Nephron progenitor cell (in vitro differentiated cells): ENCODE results near the gene FARP2.

Source experiments
- DNase-seq: peaks from one replicate; pipeline ENCODE4 v3.0.0; 2021
- H3K27ac Mint-ChIP-seq: 2 replicates; pipeline ENCODE4 v1.8.0; 2021; ENCODE audit warnings: mild to moderate bottlenecking, moderate library complexity, mixed read lengths
- H3K27me3 Mint-ChIP-seq: 2 replicates; pipeline ENCODE4 v1.8.0; 2021; ENCODE audit warnings: mild to moderate bottlenecking, low read depth, mixed read lengths; ENCODE audit not compliant: poor library complexity
- H3K36me3 Mint-ChIP-seq: 2 replicates; pipeline ENCODE4 v1.8.0; 2021; ENCODE audit warnings: low read depth, mixed read lengths
- H3K4me1 Mint-ChIP-seq: 2 replicates; pipeline ENCODE4 v1.8.0; 2021; ENCODE audit warnings: mixed read lengths
- H3K4me3 Mint-ChIP-seq: 2 replicates; pipeline ENCODE4 v1.8.0; 2021; ENCODE audit warnings: mild to moderate bottlenecking, moderate library complexity, mixed read lengths
- H3K9me3 Mint-ChIP-seq: 2 replicates; pipeline ENCODE4 v1.8.0; 2021; ENCODE audit warnings: mild to moderate bottlenecking, moderate library complexity, mixed read lengths
- TF ChIP-seq, protein P1 (sequence below): fragments of 200-600 bp; sonication (generic); IDR thresholded peaks from 2 replicates; pipeline ENCODE4 v1.5.0; 2021; ENCODE audit warnings: antibody characterized with exemption

FARP2 gene

DNA sequence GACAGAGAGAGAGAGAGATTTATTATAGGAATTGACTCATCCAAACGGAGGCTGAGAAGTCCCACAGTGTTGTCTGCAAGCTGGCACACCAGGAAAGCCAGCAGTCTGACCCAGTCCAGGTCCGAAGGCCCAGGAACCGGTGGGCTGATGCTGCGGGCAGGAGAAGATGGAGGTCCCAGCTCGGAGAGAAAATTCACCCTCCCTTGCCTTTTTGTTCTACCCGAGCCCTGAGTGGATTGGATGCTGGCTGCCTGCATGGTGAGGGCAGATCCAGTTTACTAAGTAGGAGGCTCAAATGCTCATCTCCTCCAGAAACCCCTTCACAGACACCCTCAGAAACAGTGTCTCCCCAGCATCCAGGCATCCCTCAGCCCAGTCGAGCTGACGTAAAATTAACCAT lies 174.5 kb downstream of the FARP2 start:
- no peaks in the 10 kb centered on the region for H3K36me3 Mint-ChIP-seq
- H3K27me3 Mint-ChIP-seq, result peaks cover 53% of the 10 kb centered on the region
- H3K9me3 Mint-ChIP-seq, result peaks cover 21% of the 10 kb centered on the region
- no peak for DNase-seq
- H3K4me3 Mint-ChIP-seq, result no peak overlapping the region
- H3K27ac Mint-ChIP-seq, result no peak overlapping the region
- TF ChIP-seq, protein P1, sequence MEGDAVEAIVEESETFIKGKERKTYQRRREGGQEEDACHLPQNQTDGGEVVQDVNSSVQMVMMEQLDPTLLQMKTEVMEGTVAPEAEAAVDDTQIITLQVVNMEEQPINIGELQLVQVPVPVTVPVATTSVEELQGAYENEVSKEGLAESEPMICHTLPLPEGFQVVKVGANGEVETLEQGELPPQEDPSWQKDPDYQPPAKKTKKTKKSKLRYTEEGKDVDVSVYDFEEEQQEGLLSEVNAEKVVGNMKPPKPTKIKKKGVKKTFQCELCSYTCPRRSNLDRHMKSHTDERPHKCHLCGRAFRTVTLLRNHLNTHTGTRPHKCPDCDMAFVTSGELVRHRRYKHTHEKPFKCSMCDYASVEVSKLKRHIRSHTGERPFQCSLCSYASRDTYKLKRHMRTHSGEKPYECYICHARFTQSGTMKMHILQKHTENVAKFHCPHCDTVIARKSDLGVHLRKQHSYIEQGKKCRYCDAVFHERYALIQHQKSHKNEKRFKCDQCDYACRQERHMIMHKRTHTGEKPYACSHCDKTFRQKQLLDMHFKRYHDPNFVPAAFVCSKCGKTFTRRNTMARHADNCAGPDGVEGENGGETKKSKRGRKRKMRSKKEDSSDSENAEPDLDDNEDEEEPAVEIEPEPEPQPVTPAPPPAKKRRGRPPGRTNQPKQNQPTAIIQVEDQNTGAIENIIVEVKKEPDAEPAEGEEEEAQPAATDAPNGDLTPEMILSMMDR, result no peak
- H3K4me1 Mint-ChIP-seq, result peaks cover 15% of the 10 kb centered on the region

DNA sequence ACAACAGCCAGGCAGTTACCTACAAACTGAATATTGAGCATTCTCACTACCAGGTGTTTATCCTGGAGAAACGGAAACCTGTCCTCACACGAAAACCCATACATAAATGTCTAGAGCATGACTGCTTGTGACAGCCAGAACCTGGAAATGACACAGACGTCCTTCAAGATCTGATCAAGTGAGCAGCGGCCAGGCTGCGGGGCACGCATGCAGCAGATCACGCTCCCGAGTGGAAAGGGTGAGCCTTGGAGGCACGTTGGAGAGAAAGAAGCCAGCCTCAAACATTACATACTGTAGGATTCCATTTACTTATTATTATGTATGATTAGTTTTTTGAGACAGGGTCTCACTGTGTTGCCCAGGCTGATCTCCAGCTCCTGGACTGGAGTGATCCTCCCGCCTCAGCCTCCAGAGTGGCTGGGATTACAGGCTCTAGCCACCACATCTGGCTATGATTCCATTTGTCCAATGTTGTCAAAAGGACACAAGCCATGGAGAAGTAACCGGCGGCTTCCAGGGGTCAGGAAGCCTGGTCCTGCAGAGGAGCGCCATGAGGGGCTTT lies 175.2 kb downstream of the FARP2 start:
- no peak for DNase-seq
- H3K9me3 Mint-ChIP-seq, result peaks cover 14% of the 10 kb centered on the region
- no peak overlapping the region for H3K4me3 Mint-ChIP-seq
- no peak overlapping the region for H3K27ac Mint-ChIP-seq
- H3K27me3 Mint-ChIP-seq, result peaks cover 49% of the 10 kb centered on the region
- TF ChIP-seq, protein P1, result no peak
- peaks cover 21% of the 10 kb centered on the region for H3K4me1 Mint-ChIP-seq
- H3K36me3 Mint-ChIP-seq, result no peaks in the 10 kb centered on the region

DNA sequence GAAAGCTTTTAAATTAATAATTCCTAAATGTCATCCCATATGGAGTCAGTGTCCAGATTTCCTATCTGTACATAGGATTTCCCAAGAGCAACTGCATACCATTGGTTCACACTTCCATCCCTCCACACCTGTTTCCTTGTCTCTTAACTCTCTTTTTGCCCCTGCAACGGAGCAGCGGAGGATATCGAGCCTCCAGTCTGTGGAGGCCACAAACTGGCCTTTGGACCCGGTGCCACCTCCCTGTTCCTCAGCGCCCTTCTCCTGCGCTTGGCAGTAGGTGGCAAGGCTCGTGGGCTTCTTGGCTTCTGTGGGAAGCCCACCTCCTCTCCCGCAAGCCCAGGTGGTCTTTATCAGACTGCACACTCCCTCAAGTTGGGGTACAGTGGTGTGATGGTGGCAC lies 176.1 kb downstream of the FARP2 start:
- no peak for DNase-seq
- Mint-ChIP-seq H3K36me3 (no peaks in the 10 kb centered on the region), H3K4me3 (no peak overlapping the region), H3K4me1 (peaks cover 26% of the 10 kb centered on the region), H3K27ac (no peak overlapping the region), H3K9me3 (peaks cover 5% of the 10 kb centered on the region), H3K27me3 (peaks cover 50% of the 10 kb centered on the region)
- TF ChIP-seq, protein P1, result no peak

DNA sequence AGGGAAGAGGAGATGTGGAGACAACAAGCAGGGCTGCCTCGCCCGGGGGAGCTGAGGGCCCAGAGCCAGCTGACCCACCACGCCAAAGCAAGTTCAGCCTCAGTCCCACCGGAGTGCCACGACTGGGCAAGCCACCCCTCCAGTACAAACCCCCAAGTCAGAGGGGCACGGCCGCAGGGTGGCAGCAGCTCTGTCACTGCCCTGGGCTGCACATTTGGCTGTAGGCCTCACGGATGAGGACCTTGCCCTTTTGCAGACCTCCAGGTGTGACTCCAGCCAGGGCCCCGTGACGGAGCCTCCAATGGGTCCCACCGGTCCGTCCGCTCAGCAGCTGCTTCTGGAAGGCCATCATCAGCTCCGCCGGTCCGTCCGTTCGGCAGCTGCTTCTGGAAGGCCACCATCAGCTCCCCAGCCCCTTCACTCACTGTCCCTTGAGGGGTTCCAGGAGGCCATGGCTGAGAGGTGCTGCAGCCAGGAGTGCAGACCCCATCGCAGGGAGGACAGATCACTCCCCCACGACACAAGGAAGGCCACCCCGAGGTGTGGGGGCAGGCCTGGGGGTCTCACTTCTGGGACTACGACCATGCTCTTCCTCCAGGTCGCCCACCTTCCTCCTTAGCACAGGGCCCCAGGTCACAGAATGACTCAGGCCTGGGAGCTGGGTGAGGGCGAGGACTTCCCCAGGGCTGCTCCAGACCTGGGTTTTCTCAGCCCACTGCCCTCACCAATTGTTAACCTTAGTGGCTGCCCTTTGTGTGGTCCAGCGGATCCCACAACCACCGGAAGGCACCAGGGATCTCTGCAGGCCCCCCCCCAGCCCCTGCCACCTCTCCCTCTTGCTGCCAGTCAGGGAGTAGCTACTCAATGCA lies 176.9 kb downstream of the FARP2 start:
- Mint-ChIP-seq H3K4me1 (peaks cover 26% of the 10 kb centered on the region), H3K27ac (no peak overlapping the region), H3K9me3 (no peaks in the 10 kb centered on the region), H3K27me3 (peaks cover 55% of the 10 kb centered on the region), H3K4me3 (no peak overlapping the region), H3K36me3 (no peaks in the 10 kb centered on the region)
- TF ChIP-seq, protein P1, result no peak
- DNase-seq, result no peak

DNA sequence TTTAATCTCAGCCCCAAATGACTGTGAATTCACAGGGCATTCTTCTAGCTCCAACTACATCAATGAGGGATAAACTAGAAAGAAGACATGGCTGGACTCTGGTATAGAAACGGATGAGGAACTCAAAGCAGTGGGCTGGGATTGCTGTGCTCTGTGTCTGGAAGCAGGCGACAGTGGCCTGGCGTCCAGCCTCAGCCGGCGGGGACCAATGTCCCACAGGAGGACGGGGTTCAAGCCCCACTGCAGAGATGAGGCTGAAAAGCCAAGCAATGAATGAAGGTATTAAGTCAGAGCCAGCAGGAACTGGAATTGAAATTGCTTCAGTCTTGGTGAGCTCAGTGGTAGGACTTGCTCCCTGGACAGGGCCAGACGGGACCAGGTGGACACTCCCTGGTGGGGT lies 178.2 kb downstream of the FARP2 start:
- DNase-seq, result no peak
- H3K9me3 Mint-ChIP-seq, result no peaks in the 10 kb centered on the region
- H3K27ac Mint-ChIP-seq, result no peak overlapping the region
- no peaks in the 10 kb centered on the region for H3K36me3 Mint-ChIP-seq
- peaks cover 37% of the 10 kb centered on the region for H3K4me1 Mint-ChIP-seq
- H3K27me3 Mint-ChIP-seq, result peaks cover 62% of the 10 kb centered on the region
- no peak overlapping the region for H3K4me3 Mint-ChIP-seq
- TF ChIP-seq, protein P1, result no peak
